ENCODE measurements around the gene PRKCA.

Gene PRKCA

DNA sequence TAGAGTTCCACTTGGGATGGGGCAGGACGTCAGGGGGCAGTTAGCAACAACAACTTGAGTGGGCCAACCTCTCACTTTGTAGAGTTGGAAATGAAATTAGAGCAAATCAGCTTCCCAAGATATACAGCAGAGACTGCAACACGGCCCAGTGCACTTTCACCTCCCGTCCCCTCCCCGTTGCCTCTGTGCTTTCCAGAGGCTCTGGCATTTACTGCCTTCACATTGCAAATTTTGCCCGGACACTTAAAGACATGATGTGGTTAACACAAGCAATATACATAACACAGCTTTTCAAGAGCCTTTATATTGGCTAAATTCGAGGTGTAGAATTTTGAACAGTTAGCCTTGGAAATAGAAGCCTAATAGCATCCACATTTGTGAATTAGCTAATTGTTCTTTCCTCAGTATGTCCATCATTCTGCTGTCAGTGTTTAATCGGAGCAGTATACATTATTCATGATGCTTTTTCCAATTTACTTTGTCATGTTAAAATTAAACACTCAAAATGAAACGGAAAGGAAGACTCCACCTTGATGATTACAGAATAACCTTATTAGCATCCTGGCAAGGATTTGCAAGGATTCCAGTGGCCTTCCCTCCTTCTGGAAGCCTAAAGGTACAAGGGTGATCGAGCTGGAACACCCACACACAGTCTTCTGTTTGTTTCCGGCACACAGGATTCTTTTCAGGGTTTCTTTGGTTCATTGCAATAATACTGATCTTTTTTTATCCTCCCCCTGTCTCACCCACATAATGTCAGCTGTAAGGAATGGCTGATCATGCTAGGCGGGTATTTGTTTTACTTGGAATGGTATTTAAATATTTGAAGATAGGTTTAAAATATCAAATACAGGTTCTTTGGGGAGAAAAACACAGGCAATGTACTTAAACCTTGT lies 341.6 kb downstream of the PRKCA start:
- Mint-ChIP-seq H3K36me3 (peaks cover 37% of the 10 kb centered on the region), H3K4me3 (no peak overlapping the region), H3K27ac (no peak overlapping the region), H3K9me3 (no peaks in the 10 kb centered on the region), H3K4me1 (peaks cover 7% of the 10 kb centered on the region)
- ATAC-seq: no peak
- no peak for DNase-seq (ENCODE audit: low spot score in 2 of 2)

DNA sequence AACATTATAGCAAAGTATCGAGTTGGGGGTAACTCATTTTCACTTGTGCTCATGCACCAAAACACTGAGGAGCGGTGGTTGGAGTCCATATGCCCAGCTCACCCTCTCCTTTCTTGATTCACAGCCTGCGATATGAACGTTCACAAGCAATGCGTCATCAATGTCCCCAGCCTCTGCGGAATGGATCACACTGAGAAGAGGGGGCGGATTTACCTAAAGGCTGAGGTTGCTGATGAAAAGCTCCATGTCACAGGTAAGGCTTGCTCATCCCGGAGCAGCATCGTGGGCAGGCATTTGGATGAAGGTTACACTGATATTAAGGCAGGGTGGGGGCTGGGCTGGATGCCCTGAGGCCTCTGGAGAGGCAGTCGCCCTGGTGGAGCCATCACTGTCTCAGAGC lies 342.8 kb downstream of the PRKCA start:
- H3K9me3 Mint-ChIP-seq: no peaks in the 10 kb centered on the region
- no peak overlapping the region for H3K4me3 Mint-ChIP-seq
- DNase-seq (ENCODE audit: low spot score in 2 of 2) (no peak), ATAC-seq (no peak)
- peaks cover 19% of the 10 kb centered on the region for H3K4me1 Mint-ChIP-seq
- peaks cover 42% of the 10 kb centered on the region for H3K36me3 Mint-ChIP-seq
- peak overlapping the region; percentile 37 for H3K27ac Mint-ChIP-seq

DNA sequence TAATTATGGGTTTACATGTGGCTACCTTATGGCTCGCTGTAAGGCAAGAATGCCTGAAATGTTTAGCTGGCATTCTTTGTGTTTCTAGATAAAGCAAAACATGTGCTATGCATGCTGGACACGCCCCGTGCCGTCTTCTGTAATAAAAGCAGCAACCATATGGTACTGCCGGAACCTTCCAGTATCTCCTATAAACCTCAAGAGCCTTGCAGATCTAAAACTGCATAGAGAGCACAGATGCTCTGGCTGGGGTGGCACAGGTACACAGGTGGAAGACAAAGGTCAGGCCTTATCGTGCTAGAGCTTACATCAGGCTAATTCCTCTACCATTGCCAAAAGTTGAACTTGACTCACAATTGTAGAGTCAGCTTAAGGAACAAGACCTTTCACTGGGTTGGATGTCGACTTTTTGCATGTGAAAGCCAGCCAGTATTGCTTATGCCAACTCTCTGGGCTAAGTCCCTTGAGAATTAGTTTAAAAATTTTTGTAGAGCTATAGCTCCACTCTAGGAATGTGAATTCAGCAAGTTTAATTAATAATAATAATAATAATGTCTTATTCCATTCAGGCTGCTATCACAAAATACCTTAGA lies 345.1 kb downstream of the PRKCA start:
- ATAC-seq: no peak
- no peak overlapping the region for H3K4me3 Mint-ChIP-seq
- peak overlapping the region; percentile 67 for H3K27ac Mint-ChIP-seq
- no peaks in the 10 kb centered on the region for H3K9me3 Mint-ChIP-seq
- peaks cover 34% of the 10 kb centered on the region for H3K36me3 Mint-ChIP-seq
- H3K4me1 Mint-ChIP-seq: peaks cover 35% of the 10 kb centered on the region
- no peak for DNase-seq (ENCODE audit: low spot score in 2 of 2)

DNA sequence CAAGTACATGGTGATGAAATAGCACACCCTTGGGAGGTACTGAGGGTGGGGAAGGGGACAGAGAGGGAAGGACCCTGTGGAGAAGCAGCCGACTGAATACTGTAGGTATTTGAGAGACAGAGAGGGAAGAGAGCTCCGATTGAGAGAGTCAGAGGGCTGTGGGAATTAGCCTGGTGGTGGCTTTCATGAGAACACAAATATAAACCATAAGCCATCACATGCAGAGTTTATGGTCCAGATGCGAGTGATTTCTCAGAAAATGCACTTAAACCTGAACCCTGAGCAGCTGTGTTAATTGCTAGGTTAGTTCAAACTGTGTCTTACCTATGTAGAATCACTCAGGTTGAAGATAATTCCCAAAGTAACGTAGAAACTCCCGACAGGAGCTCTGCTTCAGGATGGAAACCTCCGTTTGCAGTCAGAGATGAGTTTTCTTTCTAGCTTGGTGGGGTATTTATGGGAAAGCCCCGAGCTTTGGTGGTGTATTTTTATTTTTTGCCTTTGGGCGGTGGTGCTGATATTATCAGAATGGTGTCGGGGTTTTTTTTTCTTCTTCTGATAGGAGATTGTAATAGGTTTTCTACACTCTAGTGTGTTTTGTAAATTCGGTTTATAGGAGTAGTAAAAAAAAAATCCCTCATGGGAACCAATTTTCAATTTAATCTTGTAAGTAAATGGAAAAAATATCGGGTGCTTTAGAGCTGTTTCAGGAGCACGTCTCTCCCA lies 347.6 kb downstream of the PRKCA start:
- Mint-ChIP-seq H3K36me3 (peaks cover 32% of the 10 kb centered on the region), H3K27ac (peak overlapping the region; percentile 94), H3K9me3 (no peaks in the 10 kb centered on the region), H3K4me3 (peak overlapping the region; percentile 69), H3K4me1 (peaks cover 51% of the 10 kb centered on the region)
- DNase-seq (ENCODE audit: low spot score in 2 of 2) (no peak), ATAC-seq (peak; percentile 42)

DNA sequence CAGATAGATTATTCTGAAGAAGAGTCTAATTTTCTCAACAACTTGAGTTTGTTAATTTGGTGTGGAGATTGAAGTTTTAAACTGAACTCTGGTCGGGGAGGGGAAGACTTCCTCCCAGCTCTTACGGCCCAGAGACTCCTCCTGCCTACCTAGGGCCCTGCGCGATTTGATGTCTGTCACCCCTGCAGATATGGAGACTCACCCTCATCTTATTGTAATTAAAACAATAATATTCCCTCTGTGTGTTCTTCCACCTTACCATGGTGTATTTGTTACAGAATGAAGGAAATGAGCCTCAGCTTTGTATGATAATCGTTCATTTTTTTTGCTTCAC lies 348.1 kb downstream of the PRKCA start:
- DNase-seq (ENCODE audit: low spot score in 2 of 2): no peak
- H3K36me3 Mint-ChIP-seq: peaks cover 26% of the 10 kb centered on the region
- H3K9me3 Mint-ChIP-seq: no peaks in the 10 kb centered on the region
- ATAC-seq: no peak
- peak overlapping the region; percentile 69 for H3K4me3 Mint-ChIP-seq
- peak overlapping the region; percentile 94 for H3K27ac Mint-ChIP-seq
- peaks cover 52% of the 10 kb centered on the region for H3K4me1 Mint-ChIP-seq

DNA sequence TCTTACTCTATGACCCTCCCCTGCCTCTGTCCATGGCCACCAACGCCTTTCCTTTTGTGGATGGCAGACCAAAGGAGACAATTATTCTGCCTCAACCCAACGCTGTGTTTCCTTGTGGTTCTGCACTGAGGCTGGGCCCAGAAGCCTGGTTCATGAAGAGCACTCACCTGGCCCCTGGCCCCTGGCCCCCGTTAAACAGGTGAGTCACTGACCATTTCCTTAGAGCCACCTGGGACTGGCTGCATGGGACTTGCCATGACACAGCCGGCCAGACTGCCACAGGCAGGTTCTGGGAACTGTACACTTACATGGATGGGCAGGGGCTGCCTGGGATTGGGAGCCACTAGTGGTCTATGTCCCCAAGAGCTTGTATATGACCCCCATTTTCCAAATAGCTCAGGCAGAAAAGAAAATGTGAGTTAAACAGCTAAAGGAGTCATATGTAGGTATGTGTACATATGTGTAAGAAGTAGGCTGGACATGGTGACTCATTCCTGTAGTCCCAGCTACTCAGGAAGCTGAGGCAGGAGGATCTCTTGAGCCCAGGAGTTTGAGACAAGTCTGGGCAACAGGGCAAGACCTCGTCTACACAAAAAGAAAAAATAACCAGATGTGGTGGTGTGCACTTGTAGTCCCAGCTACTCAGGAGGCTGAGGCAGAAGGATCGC lies 350.6 kb downstream of the PRKCA start:
- DNase-seq (ENCODE audit: low spot score in 2 of 2) (no peak), ATAC-seq (peak; percentile 74)
- peaks cover 2% of the 10 kb centered on the region for H3K9me3 Mint-ChIP-seq
- H3K27ac Mint-ChIP-seq: peak overlapping the region; percentile 91
- H3K36me3 Mint-ChIP-seq: peaks cover 9% of the 10 kb centered on the region
- H3K4me1 Mint-ChIP-seq: peaks cover 62% of the 10 kb centered on the region
- peak overlapping the region; percentile 31 for H3K4me3 Mint-ChIP-seq

DNA sequence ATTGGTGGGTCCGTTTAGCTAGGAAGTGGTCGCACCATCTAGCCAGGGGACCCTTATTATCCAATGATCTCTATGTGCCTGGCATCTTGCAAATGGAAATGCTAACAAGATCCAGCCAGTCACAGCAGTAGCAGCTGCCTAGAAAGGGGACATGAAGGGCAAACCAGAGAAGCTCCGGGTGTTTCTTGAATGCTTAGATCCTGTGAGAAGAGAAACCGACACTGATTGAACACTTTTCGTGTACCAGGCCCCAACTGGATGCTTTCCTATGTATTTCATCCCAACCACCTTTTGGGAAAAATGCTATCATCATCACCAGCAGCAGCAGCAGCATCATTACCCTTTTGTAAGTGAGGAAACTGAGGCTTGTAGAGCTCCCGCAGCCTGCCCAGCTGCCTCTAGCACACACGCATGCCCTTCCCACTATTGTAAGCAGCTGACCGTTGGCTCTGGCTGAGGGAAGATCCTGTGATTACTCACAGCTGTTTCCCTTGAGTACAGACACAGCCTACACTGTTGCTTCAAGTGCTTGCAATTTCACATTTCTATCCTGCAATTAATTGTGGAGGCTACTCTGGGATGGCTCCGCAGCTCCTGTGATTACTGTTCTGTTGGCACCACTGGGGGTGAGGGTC lies 351.8 kb downstream of the PRKCA start:
- Mint-ChIP-seq H3K4me3 (no peak overlapping the region), H3K9me3 (peaks cover 2% of the 10 kb centered on the region), H3K27ac (no peak overlapping the region), H3K4me1 (peaks cover 58% of the 10 kb centered on the region), H3K36me3 (peaks cover 9% of the 10 kb centered on the region)
- DNase-seq (ENCODE audit: low spot score in 2 of 2) (no peak), ATAC-seq (no peak)

DNA sequence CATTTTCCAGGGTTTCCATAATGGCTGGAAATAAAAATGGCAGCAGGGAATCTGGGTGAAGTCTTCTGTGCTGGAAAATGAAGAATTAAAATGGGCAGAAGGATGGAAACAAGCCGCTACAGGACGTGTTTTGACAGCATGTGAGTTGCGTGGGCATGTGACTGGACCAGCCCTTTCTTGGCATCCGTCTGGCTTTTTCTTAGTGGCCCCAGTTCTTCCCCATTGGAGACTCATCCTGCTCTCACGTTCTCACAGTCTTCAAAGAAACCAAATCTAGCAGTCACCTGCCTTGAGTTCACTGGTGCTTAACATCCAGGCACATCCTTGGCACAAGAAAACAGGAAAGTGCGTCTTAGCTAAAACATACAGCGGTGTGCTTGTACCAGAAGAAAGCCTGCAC lies 352.4 kb downstream of the PRKCA start:
- ATAC-seq (no peak), DNase-seq (ENCODE audit: low spot score in 2 of 2) (no peak)
- H3K9me3 Mint-ChIP-seq: peaks cover 2% of the 10 kb centered on the region
- no peak overlapping the region for H3K27ac Mint-ChIP-seq
- peaks cover 53% of the 10 kb centered on the region for H3K4me1 Mint-ChIP-seq
- H3K36me3 Mint-ChIP-seq: peaks cover 5% of the 10 kb centered on the region
- no peak overlapping the region for H3K4me3 Mint-ChIP-seq

DNA sequence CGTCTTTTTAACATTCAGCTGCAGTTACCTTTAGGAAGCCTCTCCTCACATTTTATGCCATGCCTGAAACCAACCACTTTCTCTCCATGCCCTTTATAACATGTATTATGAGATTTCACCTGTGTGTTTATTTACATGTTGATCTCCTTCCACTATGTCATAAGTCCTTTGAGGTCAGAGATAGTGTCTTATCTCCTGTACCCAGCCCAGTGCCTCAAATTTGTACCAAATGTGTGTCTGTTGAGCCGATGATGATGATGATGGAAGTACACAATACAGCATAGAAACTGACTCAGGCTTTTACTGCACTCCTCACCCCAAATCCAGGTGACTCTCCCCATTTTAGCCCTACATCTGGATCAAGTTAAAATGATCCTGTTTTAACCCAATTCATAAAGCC lies 353.0 kb downstream of the PRKCA start:
- Mint-ChIP-seq H3K4me3 (peak overlapping the region; percentile 20), H3K27ac (peak overlapping the region; percentile 88)

DNA sequence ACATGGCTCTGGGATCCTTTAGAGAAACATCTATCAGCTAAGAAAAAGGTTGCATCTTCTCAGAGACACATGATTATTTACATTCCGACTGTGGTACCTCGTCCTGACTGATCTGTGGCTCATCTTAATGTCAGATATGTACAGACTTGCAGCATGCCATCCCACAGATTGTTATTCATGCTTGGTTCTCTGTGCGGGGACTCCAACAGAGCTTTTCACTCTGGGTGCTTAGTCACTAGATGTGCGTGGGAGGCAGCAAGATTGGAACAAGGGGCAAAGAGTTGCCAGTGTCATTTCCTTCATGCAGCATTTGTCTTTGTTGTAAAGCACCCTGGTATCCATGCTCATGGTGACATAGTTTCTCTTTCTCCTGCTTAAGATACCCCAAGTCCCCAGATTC lies 353.4 kb downstream of the PRKCA start:
- Mint-ChIP-seq H3K9me3 (peaks cover 2% of the 10 kb centered on the region), H3K27ac (peak overlapping the region; percentile 88), H3K4me3 (peak overlapping the region; percentile 20), H3K36me3 (peaks cover 3% of the 10 kb centered on the region), H3K4me1 (peaks cover 42% of the 10 kb centered on the region)
- DNase-seq (ENCODE audit: low spot score in 2 of 2) (peak in 1 of 2 donors; percentile 25), ATAC-seq (peak; percentile 98)

More for the DNA sequence above, 353.0 kb downstream of the PRKCA start:
- DNase-seq (ENCODE audit: low spot score in 2 of 2) (no peak), ATAC-seq (peak; percentile 3)
- peaks cover 2% of the 10 kb centered on the region for H3K9me3 Mint-ChIP-seq
- H3K36me3 Mint-ChIP-seq: peaks cover 4% of the 10 kb centered on the region
- H3K4me1 Mint-ChIP-seq: peaks cover 46% of the 10 kb centered on the region

DNA sequence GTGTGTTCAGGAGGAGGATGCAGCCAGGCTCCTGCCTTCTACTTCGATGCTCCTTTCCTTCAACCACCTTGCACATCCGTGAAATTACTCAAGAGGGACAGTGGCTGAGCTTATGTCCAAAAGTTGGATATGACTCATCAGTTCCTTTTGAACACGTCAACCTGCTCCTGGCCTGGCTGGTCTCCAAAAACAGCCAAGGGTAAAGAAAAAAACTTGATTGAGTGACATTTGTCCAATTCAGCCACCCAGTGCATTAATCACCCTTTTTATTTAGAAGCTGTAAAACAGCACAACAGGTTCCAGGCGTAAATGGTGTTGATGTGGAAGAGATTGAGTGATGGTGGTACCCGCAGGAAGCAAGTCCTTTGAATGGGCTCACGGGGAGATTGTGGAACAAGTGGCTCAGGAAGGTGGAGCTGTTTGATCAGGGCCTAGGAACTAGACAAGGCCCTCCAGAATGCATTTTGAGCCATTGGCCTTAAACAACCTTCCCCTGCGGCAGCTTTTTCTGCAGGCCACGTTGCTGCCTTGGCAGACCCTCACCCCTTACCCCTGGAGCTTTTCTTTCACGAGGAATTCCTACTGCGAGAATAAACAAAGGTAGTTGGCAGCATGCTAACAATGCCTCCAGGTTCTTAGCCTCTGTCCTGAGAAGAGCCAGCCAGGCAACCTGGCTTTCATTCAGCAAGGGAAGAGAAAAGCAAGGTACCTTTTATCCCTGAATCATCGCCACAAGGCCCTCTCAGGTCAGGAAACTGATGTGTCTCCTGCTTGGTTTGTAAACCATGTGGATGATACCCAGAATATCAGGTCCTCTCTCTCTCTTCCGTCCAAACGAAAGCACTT lies 359.2 kb downstream of the PRKCA start:
- Mint-ChIP-seq H3K36me3 (peaks cover 13% of the 10 kb centered on the region), H3K27ac (peak overlapping the region; percentile 52), H3K9me3 (peaks cover 2% of the 10 kb centered on the region), H3K4me1 (peaks cover 39% of the 10 kb centered on the region), H3K4me3 (no peak overlapping the region)
- DNase-seq (ENCODE audit: low spot score in 2 of 2) (no peak), ATAC-seq (peak; percentile 69)

DNA sequence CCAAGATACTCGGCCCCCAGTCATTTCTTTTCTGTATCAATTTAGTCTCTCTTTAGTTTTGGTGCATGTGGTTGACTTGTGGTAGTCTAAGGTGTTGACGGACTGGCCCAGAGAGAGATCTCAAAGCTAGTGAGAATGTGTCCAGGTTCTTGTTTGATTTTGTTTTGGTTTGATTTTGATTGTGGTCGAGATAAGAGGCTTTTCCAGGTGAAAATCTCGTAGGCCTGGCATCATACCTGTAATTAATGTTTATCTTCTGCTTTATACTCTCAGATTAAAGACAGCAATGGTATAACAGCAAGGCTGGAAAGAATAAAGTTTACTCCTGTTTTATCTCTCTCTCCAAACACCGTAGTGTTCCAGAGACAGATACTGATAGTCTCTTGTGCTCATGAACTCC lies 360.1 kb downstream of the PRKCA start:
- Mint-ChIP-seq H3K4me1 (peaks cover 48% of the 10 kb centered on the region), H3K27ac (peak overlapping the region; percentile 52), H3K36me3 (peaks cover 13% of the 10 kb centered on the region), H3K4me3 (no peak overlapping the region), H3K9me3 (peaks cover 2% of the 10 kb centered on the region)
- DNase-seq (ENCODE audit: low spot score in 2 of 2) (no peak), ATAC-seq (no peak)

DNA sequence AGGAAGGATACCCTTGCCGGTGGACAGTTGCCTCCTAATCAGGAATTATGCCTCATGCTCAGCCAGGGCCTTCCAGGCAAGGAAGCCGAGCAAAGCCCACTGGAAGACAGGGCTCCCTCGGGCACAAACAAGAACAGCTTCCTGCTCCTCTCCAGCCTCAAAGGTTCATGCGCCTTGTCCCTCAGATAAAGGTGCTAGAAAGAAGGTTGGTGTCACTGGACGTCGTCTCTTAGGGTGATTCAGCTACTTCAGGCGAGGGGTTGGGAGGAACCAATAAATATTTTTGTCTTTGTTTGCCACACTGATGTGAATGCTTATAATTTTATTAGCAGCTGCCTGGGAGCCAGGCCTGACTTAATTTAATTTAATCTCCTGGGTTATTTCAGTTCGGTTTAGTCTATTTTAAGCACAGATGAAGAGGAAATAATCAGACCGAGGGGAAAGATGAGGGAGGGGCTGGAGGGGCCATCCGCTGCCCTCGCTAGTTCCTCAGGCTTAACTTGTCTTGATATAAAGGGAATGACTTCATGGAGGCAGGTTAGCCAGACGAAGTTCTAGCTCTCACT lies 360.7 kb downstream of the PRKCA start:
- no peak for ATAC-seq
- H3K36me3 Mint-ChIP-seq: peaks cover 13% of the 10 kb centered on the region
- no peak overlapping the region for H3K4me3 Mint-ChIP-seq
- H3K27ac Mint-ChIP-seq: no peak overlapping the region
- no peak for DNase-seq (ENCODE audit: low spot score in 2 of 2)
- H3K4me1 Mint-ChIP-seq: peaks cover 54% of the 10 kb centered on the region
- H3K9me3 Mint-ChIP-seq: no peaks in the 10 kb centered on the region

DNA sequence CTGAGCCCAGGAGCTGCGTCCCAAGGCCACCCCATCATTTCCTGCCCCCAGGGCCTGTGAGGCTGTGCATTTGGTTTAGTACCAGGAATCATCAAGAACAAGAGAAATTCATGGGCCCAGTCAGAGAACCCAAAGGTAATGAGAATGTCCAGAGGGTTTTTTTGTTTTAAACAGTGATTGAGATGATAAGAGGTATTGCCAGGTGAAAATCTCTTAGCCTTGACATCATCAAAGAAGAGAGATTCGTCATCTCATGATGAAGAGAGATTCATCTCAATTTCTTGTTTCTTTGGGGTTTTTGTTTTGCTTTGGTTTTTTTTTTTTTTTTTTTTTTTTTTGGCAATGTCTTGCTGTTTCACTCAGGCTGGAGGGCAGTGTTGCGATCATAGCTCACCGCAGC lies 361.9 kb downstream of the PRKCA start:
- no peak overlapping the region for H3K4me3 Mint-ChIP-seq
- ATAC-seq (no peak), DNase-seq (ENCODE audit: low spot score in 2 of 2) (no peak)
- H3K36me3 Mint-ChIP-seq: peaks cover 13% of the 10 kb centered on the region
- H3K27ac Mint-ChIP-seq: peak overlapping the region; percentile 14
- H3K4me1 Mint-ChIP-seq: peaks cover 60% of the 10 kb centered on the region
- no peaks in the 10 kb centered on the region for H3K9me3 Mint-ChIP-seq

Data from stimulated activated effector memory CD8-positive, alpha-beta T cell treated with anti-CD3 and anti-CD28 coated beads, Interleukin-12 subunit alpha, Interleukin-12 subunit beta, amount 100 ng/mL, for 72 hours (primary cell).